Hepatocyte (in vitro differentiated cells): ENCODE measurements around the gene TAF15. TPM values are rescaled to one million over a fixed set of nuclear protein-coding genes. Genes with fewer than 3 reads are reported as not detected.

Experiments used
- DNase-seq: peaks from one replicate; pipeline ENCODE4 v3.0.0-alpha.2; 2016; ENCODE audit warnings: low spot score
- H2AFZ ChIP-seq: fragments of 200-600 bp; sonication (generic); 2 replicates; pipeline ENCODE4 v1.6.0; 2016; ENCODE audit warnings: antibody characterized with exemption, mild to moderate bottlenecking
- H3K27ac ChIP-seq: fragments of 200-600 bp; sonication (generic); 2 replicates; pipeline ENCODE4 v1.5.1; 2016; ENCODE audit warnings: mild to moderate bottlenecking
- H3K27me3 ChIP-seq: fragments of 200-600 bp; sonication (generic); 2 replicates; pipeline ENCODE4 v1.6.1; 2016
- H3K36me3 ChIP-seq: fragments of 200-600 bp; sonication (generic); replicated peaks from 2 replicates; pipeline ENCODE4 v1.5.1; 2016; ENCODE audit warnings: low read depth; ENCODE audit not compliant: insufficient read depth
- H3K4me1 ChIP-seq: fragments of 200-600 bp; sonication (generic); 2 replicates; pipeline ENCODE4 v1.5.1; 2016; ENCODE audit warnings: mild to moderate bottlenecking, moderate library complexity; ENCODE audit not compliant: insufficient read depth
- H3K4me2 ChIP-seq: fragments of 200-600 bp; sonication (generic); 2 replicates; pipeline ENCODE4 v1.6.0; 2016
- H3K4me3 ChIP-seq: fragments of 200-600 bp; sonication (generic); 2 replicates; pipeline ENCODE4 v1.5.1; 2016; ENCODE audit warnings: mild to moderate bottlenecking
- H3K79me2 ChIP-seq: fragments of 200-600 bp; sonication (generic); 2 replicates; pipeline ENCODE4 v1.6.0; 2017; ENCODE audit warnings: mild to moderate bottlenecking
- H3K9me2 ChIP-seq: fragments of 200-600 bp; sonication (generic); replicated peaks from 2 replicates; pipeline ENCODE4 v1.6.0; 2017; ENCODE audit warnings: mild to moderate bottlenecking; ENCODE audit not compliant: insufficient read depth
- H3K9me3 ChIP-seq: fragments of 200-600 bp; sonication (generic); 2 replicates; pipeline ENCODE4 v1.5.1; 2016; ENCODE audit warnings: low read depth, mild to moderate bottlenecking
- H4K20me1 ChIP-seq: fragments of 200-600 bp; sonication (generic); 2 replicates; pipeline ENCODE4 v1.6.0; 2016; ENCODE audit warnings: mild to moderate bottlenecking; ENCODE audit not compliant: insufficient read depth, poor library complexity, severe bottlenecking
- CTCF ChIP-seq: fragments of 200-600 bp; sonication (generic); IDR thresholded peaks from 2 replicates; pipeline ENCODE4 v1.5.1; 2016; ENCODE audit warnings: antibody characterized with exemption, mild to moderate bottlenecking; ENCODE audit not compliant: poor library complexity
- EZH2 ChIP-seq: fragments of 200-600 bp; sonication (generic); IDR thresholded peaks from 2 replicates; pipeline ENCODE4 v1.6.1; 2016; ENCODE audit warnings: antibody characterized with exemption, mild to moderate bottlenecking, borderline replicate concordance
- EZH2phosphoT487 ChIP-seq: fragments of 200-600 bp; sonication (generic); IDR thresholded peaks from one replicate; pipeline ENCODE4 v1.6.1; 2018; ENCODE audit warnings: antibody characterized with exemption, mild to moderate bottlenecking, low read depth, moderate library complexity; ENCODE audit not compliant: unreplicated experiment, severe bottlenecking
- WGBS: methylation state at CpG from one replicate; pipeline ENCODE4 v1.1.6; 2016; ENCODE audit warnings: low lambda C conversion rate; ENCODE audit errors: missing lambda C conversion rate; 5-methylcytosine and 5-hydroxymethylcytosine counted together
- polyA plus RNA-seq: library from polyadenylated mRNA; unstranded; fragments of >200 nt; fragmentation: Nextera tagmentation; extraction: Ambion mirVana; gene quantifications from 2 replicates; pipeline ENCODE4 v1.2.1, GENCODE V29; 2016
- total RNA-seq: library from RNA; depleted of rRNA; stranded (reverse); fragments of >200 nt; gene quantifications from 2 replicates; pipeline ENCODE4 v1.2.3, GENCODE V29; 2014

TAF15 gene
- total and polyA plus RNA-seq, 2 experiments from 2014 or later, result 15.7 to 36.1 TPM

GRCh38 chr17:35889241-35889640 lies 80.0 kb downstream of the TAF15 start:
- TF ChIP-seq EZH2phosphoT487 (no peak), CTCF (no peak)
- Histone ChIP-seq H3K9me2 (no peaks in the 10 kb centered on the region), H4K20me1 (no peaks in the 10 kb centered on the region), H3K4me1 (peaks cover 13% of the 10 kb centered on the region), H3K4me2 (no peak overlapping the region), H3K27me3 (no peaks in the 10 kb centered on the region), H3K27ac (no peak overlapping the region), H3K79me2 (no peaks in the 10 kb centered on the region), H3K4me3 (no peak overlapping the region), H3K36me3 (no peaks in the 10 kb centered on the region), H3K9me3 (no peaks in the 10 kb centered on the region), H2AFZ (no peak overlapping the region)
- no peak for DNase-seq
- 82% methylated on average over 2 of the region's 2 CpGs for WGBS

GRCh38 chr17:35889818-35890773 lies 80.8 kb downstream of the TAF15 start:
- H3K4me1 ChIP-seq, result peaks cover 13% of the 10 kb centered on the region
- H3K9me3 ChIP-seq, result no peaks in the 10 kb centered on the region
- no peak for TF ChIP-seq CTCF
- TF ChIP-seq EZH2, result no peak
- TF ChIP-seq EZH2phosphoT487, result no peak
- no peaks in the 10 kb centered on the region for H4K20me1 ChIP-seq
- peak overlapping the region; percentile 36 for H3K4me2 ChIP-seq
- no peaks in the 10 kb centered on the region for H3K79me2 ChIP-seq
- no peaks in the 10 kb centered on the region for H3K9me2 ChIP-seq
- WGBS, result 79% methylated on average over 2 of the region's 2 CpGs
- DNase-seq, result peak; percentile 79
- no peak overlapping the region for H3K4me3 ChIP-seq
- H3K27me3 ChIP-seq, result no peaks in the 10 kb centered on the region
- H2AFZ ChIP-seq, result no peak overlapping the region
- peak overlapping the region; percentile 58 for H3K27ac ChIP-seq
- no peaks in the 10 kb centered on the region for H3K36me3 ChIP-seq

GRCh38 chr17:35890774-35891155 lies 81.5 kb downstream of the TAF15 start:
- Histone ChIP-seq H4K20me1 (no peaks in the 10 kb centered on the region), H3K9me3 (no peaks in the 10 kb centered on the region), H2AFZ (no peak overlapping the region), H3K27me3 (no peaks in the 10 kb centered on the region), H3K79me2 (no peaks in the 10 kb centered on the region), H3K4me3 (no peak overlapping the region), H3K9me2 (no peaks in the 10 kb centered on the region), H3K4me1 (peaks cover 13% of the 10 kb centered on the region), H3K36me3 (no peaks in the 10 kb centered on the region), H3K4me2 (no peak overlapping the region), H3K27ac (no peak overlapping the region)
- TF ChIP-seq EZH2 (no peak), EZH2phosphoT487 (no peak), CTCF (no peak)
- DNase-seq, result no peak
- WGBS, result 42% methylated on average over 4 of the region's 4 CpGs
